Ovary (tissue), 9 donors: ENCODE results near the gene CDIP1. TPM values are rescaled to one million over a fixed set of nuclear protein-coding genes. Genes with fewer than 3 reads are reported as not detected.

Experiments used
- polyA plus RNA-seq, 2 donors: library from polyadenylated mRNA; stranded (reverse); fragments of 200-250 nt in 1 of 2; fragments of 350-450 nt in 1 of 2; fragmentation: Illumina TruSeq in 1 of 2; extraction: RNeasy Lipid Tissue Mini Kit (QIAGEN cat#74804) in 1 of 2; gene quantifications; one replicate each; pipeline ENCODE4 v1.2.3, GENCODE V29; 2013 to 2014
- total RNA-seq, 7 donors: library from RNA; depleted of rRNA in 2 of 7; stranded (reverse); fragments of >200 nt in 2 of 7; fragmentation: NEBNext Ultra II Directional in 3 of 7; extraction: Animal tissue kit (Norgen Biotek cat#: 25700) in 3 of 7; gene quantifications; one replicate each; pipeline versions ENCODE4 v1.1.0 to v1.2.4, GENCODE V29; 2016 to 2023
- donor health status: DM: no; HTN: no; CAD: no; lungs with moderate emphysema.
- donor health status: DM: no; HTN: no; CAD: no.
- donor health status: Bipolar disorder and iron deficiency.
- donor health status: DM: yes; HTN: yes; CAD: no.
- donor health status: DM: no; HTN: no; CAD: no.
- donor health status: DM: yes; HTN: yes; CAD: no.

The CDIP1 gene
- total and polyA plus RNA-seq, 9 donors = 14.6 to 55.1 (median 32.6) TPM

Other genes starting within 250 kb of the CDIP1 start
- 10 to 100 TPM in 5 of 7 donors, 1 to 10 TPM in 2; 5.1 to 79.5 (median 49.8) TPM for gene GLIS2, start 222.7 kb downstream of the CDIP1 start, total RNA-seq
- gene GLIS2, start 222.7 kb downstream of the CDIP1 start, polyA plus RNA-seq = 10 to 100 TPM in 1 of 2 donors, 1 to 10 TPM in 1; 1.6 to 24.6 TPM
- 10 to 100 TPM; 24.0 to 47.2 (median 35.7) TPM for gene PAM16, start 187.5 kb downstream of the CDIP1 start, total RNA-seq
- gene PAM16, start 187.5 kb downstream of the CDIP1 start, polyA plus RNA-seq = 10 to 100 TPM; 18.5 to 42.2 TPM
- 10 to 100 TPM; 19.8 to 49.5 (median 43.5) TPM for gene VASN, start 166.9 kb downstream of the CDIP1 start, total RNA-seq
- 10 to 100 TPM in 1 of 2 donors, 1 to 10 TPM in 1; 2.4 to 47.6 TPM for gene VASN, start 166.9 kb downstream of the CDIP1 start, polyA plus RNA-seq
- 10 to 100 TPM in 6 of 7 donors, 1 to 10 TPM in 1; 7.6 to 29.5 (median 19.5) TPM for gene CORO7, start 122.2 kb downstream of the CDIP1 start, total RNA-seq
- gene CORO7, start 122.2 kb downstream of the CDIP1 start, polyA plus RNA-seq = 1 to 10 TPM; 1.3 to 9.7 TPM
- 10 to 100 TPM; 32.5 to 47.0 (median 39.0) TPM for gene DNAJA3, start 112.9 kb downstream of the CDIP1 start, total RNA-seq
- gene DNAJA3, start 112.9 kb downstream of the CDIP1 start, polyA plus RNA-seq = 10 to 100 TPM; 26.4 to 35.0 TPM
- 10 to 100 TPM; 41.7 to 72.7 (median 51.5) TPM for gene NMRAL1, start 64.1 kb downstream of the CDIP1 start, total RNA-seq
- gene NMRAL1, start 64.1 kb downstream of the CDIP1 start, polyA plus RNA-seq = 10 to 100 TPM; 15.0 to 56.5 TPM
- 10 to 100 TPM; 25.0 to 40.5 (median 31.6) TPM for gene HMOX2, start 62.4 kb downstream of the CDIP1 start, total RNA-seq
- 10 to 100 TPM; 29.5 to 73.3 TPM for gene HMOX2, start 62.4 kb downstream of the CDIP1 start, polyA plus RNA-seq
- gene C16orf96, start 17.6 kb upstream of the CDIP1 start, total RNA-seq = under 1 TPM; 0.10 to 0.30 (median 0.13) TPM
- under 1 TPM; 0.07 to 0.08 TPM for gene C16orf96, start 17.6 kb upstream of the CDIP1 start, polyA plus RNA-seq
- 10 to 100 TPM in 6 of 7 donors, 1 to 10 TPM in 1; 9.3 to 39.5 (median 21.4) TPM for gene UBALD1, start 76.1 kb upstream of the CDIP1 start, total RNA-seq
- gene UBALD1, start 76.1 kb upstream of the CDIP1 start, polyA plus RNA-seq = 10 to 100 TPM in 1 of 2 donors, under 1 TPM in 1; 0.43 to 24.0 TPM
- gene MGRN1, start 86.1 kb upstream of the CDIP1 start, total RNA-seq = 10 to 100 TPM; 23.2 to 94.2 (median 64.6) TPM
- gene MGRN1, start 86.1 kb upstream of the CDIP1 start, polyA plus RNA-seq = 10 to 100 TPM; 21.5 to 27.9 TPM
- 10 to 100 TPM; 19.4 to 33.1 (median 28.0) TPM for gene NUDT16L1, start 154.8 kb upstream of the CDIP1 start, total RNA-seq
- gene NUDT16L1, start 154.8 kb upstream of the CDIP1 start, polyA plus RNA-seq = 10 to 100 TPM in 1 of 2 donors, 1 to 10 TPM in 1; 8.1 to 33.6 TPM
- gene ANKS3, start 195.5 kb upstream of the CDIP1 start, total RNA-seq = 10 to 100 TPM; 19.8 to 37.4 (median 32.3) TPM
- gene ANKS3, start 195.5 kb upstream of the CDIP1 start, polyA plus RNA-seq = 10 to 100 TPM in 1 of 2 donors, 1 to 10 TPM in 1; 6.7 to 26.0 TPM
- gene DNAAF8, start 195.8 kb upstream of the CDIP1 start, total RNA-seq = 1 to 10 TPM in 6 of 7 donors, under 1 TPM in 1; 0.48 to 9.1 (median 1.5) TPM
- gene DNAAF8, start 195.8 kb upstream of the CDIP1 start, polyA plus RNA-seq = 1 to 10 TPM in 1 of 2 donors, under 1 TPM in 1; 0.35 to 1.2 TPM
- gene ZNF500, start 228.4 kb upstream of the CDIP1 start, total RNA-seq = 10 to 100 TPM; 10.1 to 27.7 (median 22.1) TPM
- gene ZNF500, start 228.4 kb upstream of the CDIP1 start, polyA plus RNA-seq = 10 to 100 TPM in 1 of 2 donors, 1 to 10 TPM in 1; 4.7 to 22.3 TPM
- gene SEPTIN12, start 249.6 kb upstream of the CDIP1 start, total RNA-seq = under 1 TPM in 1 of 7 donors, not detected in 6; 0.32 TPM
- not detected for gene SEPTIN12, start 249.6 kb upstream of the CDIP1 start, polyA plus RNA-seq